Stimulated activated CD4-positive, alpha-beta T cell treated with anti-CD3 and anti-CD28 coated beads, TNF-alpha, amount 100 ng/mL, for 4 hours (primary cell): ENCODE results near the gene KL.

ENCODE experiments used
- DNase-seq, 3 experiments: peaks; one replicate each; pipeline ENCODE4 v3.0.0-alpha.2; 2020; ENCODE audit warnings: low read depth in 3 of 3

Gene KL

DNA sequence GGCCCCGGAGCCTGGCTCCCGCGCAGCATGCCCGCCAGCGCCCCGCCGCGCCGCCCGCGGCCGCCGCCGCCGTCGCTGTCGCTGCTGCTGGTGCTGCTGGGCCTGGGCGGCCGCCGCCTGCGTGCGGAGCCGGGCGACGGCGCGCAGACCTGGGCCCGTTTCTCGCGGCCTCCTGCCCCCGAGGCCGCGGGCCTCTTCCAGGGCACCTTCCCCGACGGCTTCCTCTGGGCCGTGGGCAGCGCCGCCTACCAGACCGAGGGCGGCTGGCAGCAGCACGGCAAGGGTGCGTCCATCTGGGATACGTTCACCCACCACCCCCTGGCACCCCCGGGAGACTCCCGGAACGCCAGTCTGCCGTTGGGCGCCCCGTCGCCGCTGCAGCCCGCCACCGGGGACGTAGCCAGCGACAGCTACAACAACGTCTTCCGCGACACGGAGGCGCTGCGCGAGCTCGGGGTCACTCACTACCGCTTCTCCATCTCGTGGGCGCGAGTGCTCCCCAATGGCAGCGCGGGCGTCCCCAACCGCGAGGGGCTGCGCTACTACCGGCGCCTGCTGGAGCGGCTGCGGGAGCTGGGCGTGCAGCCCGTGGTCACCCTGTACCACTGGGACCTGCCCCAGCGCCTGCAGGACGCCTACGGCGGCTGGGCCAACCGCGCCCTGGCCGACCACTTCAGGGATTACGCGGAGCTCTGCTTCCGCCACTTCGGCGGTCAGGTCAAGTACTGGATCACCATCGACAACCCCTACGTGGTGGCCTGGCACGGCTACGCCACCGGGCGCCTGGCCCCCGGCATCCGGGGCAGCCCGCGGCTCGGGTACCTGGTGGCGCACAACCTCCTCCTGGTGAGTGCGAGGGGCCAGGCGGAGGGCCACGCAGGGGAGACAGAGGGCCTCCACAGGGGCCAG, at the start of gene KL:
TSS of gene KL (plus strand) at position 10 of the 909 bp plus-strand sequence. CDS start at position 28, 18 bp downstream.
- no peak for DNase-seq

GRCh38 chr13:32967584-32968182, 48.5 kb upstream of the KL start:
- no peak for DNase-seq

GRCh38 chr13:32968316-32968715, 47.9 kb upstream of the KL start:
- DNase-seq = no peak

GRCh38 chr13:32968793-32969192, 47.4 kb upstream of the KL start:
- no peak for DNase-seq

- DNase-seq = no peak
These were observed 46.7 kb upstream of the KL start for GRCh38 chr13:32969516-32969941.

DNA sequence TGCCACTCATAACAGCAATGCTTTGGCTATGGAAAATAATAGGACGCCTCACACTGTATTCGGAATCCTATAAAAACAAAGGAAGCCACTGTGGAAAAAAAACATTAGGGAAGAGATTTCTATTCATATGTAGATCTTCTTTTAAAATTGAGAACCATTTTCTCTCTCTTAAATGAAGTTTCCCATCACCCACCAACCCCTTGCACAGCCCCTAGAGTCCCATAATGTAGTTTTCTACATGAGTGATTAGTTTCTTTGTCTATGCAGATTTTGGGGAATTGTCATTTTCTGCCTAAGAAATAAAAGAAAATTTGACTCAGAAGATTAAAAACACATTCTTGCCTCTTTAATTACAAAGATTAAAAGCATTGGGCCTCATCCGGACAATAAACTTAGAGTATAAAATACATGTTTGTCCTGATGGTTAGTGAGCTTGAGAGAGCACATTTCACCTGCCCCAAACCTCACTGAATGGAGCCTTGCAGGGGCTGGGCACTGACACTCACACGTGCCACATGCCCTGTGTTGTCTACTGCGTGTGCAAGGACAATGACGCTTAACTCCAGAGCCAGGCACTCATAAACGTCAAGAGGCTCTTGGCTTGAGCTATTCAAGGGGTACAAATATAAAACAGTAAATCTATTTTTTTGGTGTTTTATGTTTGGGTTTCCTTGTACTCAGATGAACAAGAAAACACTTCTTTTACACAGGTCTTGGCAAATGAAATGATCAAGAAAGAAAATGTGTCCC, 40.0 kb upstream of the KL start:
- no peak for DNase-seq

GRCh38 chr13:32976912-32977311, 39.3 kb upstream of the KL start:
- DNase-seq = no peak

- DNase-seq = no peak
These were observed 38.9 kb upstream of the KL start for GRCh38 chr13:32977321-32977720.

DNA sequence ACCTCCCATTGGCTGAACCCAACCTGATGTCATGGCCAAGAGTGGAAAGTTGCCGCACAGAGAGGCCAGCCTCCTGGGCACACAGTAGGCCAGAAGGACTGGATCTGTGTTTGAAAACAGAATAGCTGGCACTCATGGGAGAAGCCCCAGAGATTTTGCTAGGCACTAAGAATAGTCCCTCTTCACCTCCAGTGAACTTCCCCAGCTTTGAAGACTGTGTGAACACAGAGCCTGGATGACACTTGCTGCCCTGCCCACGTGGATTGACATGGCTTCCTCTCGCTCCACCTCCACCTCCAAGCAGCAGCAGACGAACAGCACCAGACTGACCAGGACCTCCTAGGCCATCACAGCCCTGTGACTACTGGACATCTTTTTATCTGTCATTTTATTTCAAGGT, 37.9 kb upstream of the KL start:
- DNase-seq = no peak

DNA sequence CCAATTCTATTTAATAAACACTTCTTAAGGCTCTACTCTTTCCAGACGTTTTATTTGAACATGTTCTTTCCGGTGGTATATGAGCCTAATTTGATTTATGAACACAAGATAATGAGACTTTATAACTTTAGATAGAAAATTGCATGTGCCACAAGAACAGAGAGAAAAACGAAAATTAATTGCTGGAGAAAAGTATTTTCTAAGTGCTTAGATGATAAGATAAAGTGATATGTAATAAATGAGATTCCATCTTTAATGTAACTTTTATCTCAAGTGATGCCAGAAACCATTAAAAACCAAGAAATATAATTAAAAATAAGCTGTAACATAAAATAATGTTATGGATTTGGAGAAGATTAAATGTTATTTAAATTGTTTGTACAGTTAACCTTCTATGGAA, 33.2 kb upstream of the KL start:
- DNase-seq = no peak

DNA sequence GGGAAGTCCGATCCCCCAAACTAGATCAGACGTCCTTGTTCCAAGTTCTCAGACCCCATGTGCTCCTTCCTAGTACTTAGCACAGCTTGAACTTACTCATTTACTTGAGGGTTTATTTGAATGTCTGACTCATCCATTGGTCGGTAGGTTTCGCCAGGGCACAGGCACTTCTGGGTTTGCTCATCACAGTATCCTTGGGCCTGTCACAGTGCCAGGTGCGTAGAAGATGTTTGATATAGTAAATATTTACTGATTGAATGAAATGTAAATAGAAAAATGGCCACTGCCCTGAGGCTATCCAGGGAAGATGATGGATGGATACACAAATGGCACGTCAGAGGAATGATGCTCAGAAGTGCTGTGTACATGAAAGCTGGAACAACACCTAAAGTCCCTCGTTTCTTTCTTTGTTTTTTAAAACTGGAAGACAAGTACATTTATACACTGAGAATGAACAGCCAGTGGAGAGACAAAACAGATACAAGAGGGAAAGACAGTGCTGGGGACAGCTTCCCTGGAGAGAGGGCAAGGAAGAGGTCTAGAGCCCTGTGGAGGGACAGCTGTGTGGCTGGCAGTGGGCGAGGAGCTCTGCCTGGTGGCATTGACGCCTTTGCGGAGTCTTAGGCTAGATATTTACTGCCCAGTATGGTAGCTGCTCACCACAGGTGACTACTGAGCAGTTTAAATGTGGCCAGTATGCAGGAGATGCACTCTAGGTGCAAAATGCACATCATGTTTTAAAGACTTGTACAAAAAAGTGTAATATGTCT, 31.2 kb upstream of the KL start:
- DNase-seq = no peak

- no peak for DNase-seq
These were observed 29.7 kb upstream of the KL start for GRCh38 chr13:32986552-32986951.

DNA sequence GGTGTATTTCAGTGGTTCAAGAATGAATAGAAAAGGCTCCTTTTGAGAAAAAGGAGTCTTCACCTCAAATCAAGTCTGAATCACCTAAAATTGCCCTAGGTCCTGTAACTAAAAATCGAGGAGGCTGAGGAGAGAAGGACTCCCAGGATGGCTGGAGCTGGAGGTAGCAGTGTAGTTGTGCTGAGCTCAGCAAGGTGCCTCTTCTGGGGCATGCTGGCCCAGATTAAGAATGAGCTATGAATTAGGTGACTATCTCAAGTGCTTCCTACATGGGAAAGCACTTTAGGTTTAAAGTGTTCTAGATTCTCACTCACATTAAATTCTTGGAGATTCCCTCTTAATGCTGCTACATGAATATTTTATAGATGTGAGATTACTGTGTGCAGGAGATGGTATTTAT, 28.8 kb upstream of the KL start:
- DNase-seq = no peak

GRCh38 chr13:32988608-32989289, 27.5 kb upstream of the KL start:
- DNase-seq = no peak

- DNase-seq = no peak
These were observed 26.9 kb upstream of the KL start for GRCh38 chr13:32989290-32989667.

DNA sequence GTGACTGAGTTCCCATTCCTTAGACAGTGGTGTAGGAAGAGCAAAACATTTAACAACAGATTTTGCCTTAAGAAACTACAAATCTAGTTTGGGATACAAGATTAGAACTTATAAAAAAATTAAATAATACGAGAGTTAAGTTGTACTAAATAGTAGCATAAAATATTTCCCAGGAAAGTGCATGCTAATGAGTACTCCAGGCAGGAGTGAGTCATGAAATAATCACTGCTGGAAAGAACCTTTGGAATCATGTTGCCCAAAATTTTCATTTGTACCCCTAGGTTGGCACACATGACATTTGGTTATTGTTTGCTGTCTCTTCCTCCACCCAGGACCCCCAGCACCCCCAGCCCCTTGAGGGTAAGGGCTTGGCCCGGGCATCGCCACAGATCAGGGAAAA, 26.3 kb upstream of the KL start:
- no peak for DNase-seq

DNA sequence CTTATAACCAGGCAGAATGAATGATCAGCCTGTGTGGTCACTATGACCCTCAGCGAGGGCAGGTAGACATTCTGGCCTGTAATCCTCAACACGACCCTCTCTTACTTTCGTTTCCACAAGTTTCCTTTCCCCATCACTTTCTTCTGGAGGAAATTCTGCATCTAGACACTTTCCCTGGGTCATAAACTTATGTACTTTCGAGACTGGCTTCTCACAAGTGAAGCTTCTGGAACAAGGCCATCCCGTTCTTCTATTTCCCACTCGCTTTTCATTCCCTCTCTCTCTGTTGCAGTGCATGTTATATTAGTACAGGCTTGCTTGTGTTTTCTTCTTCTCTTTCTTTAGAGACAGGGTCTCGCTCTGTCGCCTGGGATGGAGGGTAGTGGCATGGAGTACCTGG, 23.1 kb upstream of the KL start:
- no peak for DNase-seq

GRCh38 chr13:32997399-32997798, 18.8 kb upstream of the KL start:
- DNase-seq = no peak

DNA sequence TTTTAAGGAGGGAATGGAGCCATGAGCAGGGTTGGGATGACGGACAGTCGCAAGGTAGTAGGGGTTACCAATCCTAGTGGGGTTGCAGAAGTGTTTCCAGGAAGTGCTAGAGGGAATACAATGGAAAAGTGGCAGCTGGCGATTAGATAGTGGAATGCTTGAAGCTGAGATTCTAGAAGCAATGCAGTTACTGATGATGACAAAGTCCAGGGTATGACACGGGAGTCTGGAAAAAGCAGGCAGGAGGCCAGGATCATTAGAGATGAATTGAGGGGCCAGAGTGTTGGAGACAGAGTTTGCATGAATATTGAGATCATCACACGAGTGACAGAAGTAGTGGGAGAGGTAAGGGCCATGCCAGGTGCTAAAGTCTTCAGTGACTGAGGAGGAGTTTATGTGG, 17.3 kb upstream of the KL start:
- no peak for DNase-seq

- no peak for DNase-seq
These were observed 15.9 kb upstream of the KL start for GRCh38 chr13:33000365-33000764.

DNA sequence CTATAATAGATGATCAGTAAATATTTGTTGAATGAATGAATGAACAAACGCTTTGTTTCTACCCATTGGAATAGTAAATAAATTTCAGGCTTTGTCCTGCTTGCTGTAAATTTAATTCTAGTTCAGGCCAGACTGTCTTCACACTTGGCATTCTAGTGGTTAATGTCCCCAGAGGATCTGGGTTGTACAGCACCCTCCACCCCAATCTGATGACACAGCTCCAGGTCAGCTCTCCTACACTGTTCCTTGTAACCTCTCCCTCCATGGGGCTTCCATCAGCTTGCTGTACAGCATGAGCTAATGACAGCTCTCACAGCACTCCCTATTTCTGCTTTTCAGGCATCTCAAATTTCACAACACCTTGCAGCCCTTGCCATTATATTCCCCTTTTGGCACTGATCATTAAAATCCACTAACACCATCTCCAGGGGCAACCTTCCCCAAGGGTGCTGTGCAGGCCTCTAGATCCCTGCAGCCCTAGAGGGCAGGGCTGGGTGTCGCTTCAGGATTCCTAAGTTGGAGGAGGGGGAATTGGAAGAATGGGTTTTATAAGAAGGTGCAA, 12.7 kb upstream of the KL start:
- DNase-seq = no peak
